Skin of body (tissue), 2 donors: ENCODE measurements around the gene SNX33. TPM values are rescaled to one million over a fixed set of nuclear protein-coding genes. Genes with fewer than 3 reads are reported as not detected.
A peak's percentile ranks its signal among the peaks of the same experiment; 100 is the strongest.
"Not testable (repeated sequence)": the region's sequence is repeated elsewhere in the genome, so short reads cannot be mapped to it uniquely, and the experiment has no call there.

Source experiments
- DNase-seq: peaks from one replicate; lab custom pipeline; 2025; lab: John Stamatoyannopoulos, UW
- total RNA-seq: library from RNA; depleted of rRNA; stranded (reverse); fragments of >200 nt; gene quantifications from one replicate; pipeline ENCODE4 v1.2.3, GENCODE V29; 2014

The SNX33 gene
- total RNA-seq, 1 donor from 2014 or later: 13.2 TPM

- no peak for DNase-seq
These were observed 15.3 kb downstream of the SNX33 start for GRCh38 chr15:75662823-75663519.

GRCh38 chr15:75663931-75664421 is 16.3 kb downstream of the SNX33 start:
- no peak for DNase-seq

- DNase-seq: peak; percentile 98
These were observed 19.2 kb downstream of the SNX33 start for GRCh38 chr15:75666823-75667501.

- DNase-seq: no peak
These were observed 21.6 kb downstream of the SNX33 start for GRCh38 chr15:75669191-75669878.

- DNase-seq: no peak
These were observed 22.1 kb downstream of the SNX33 start for GRCh38 chr15:75669879-75670212.

- DNase-seq: no peak
These were observed 24.3 kb downstream of the SNX33 start for GRCh38 chr15:75671730-75672602.

- DNase-seq: peak; percentile 76
These were observed 25.1 kb downstream of the SNX33 start for GRCh38 chr15:75672646-75673425.

GRCh38 chr15:75673426-75674235 is 25.9 kb downstream of the SNX33 start:
- DNase-seq: peak; percentile 76

- DNase-seq: no peak
These were observed 26.7 kb downstream of the SNX33 start for GRCh38 chr15:75674366-75674765.

GRCh38 chr15:75675579-75676404 is 28.1 kb downstream of the SNX33 start:
- no peak for DNase-seq

- no peak for DNase-seq
These were observed 29.2 kb downstream of the SNX33 start for GRCh38 chr15:75676688-75677464.

- no peak for DNase-seq
These were observed 30.0 kb downstream of the SNX33 start for GRCh38 chr15:75677465-75678323.

GRCh38 chr15:75678324-75678690 is 30.6 kb downstream of the SNX33 start:
- DNase-seq: not testable (repeated sequence)

- no peak for DNase-seq
These were observed 32.5 kb downstream of the SNX33 start for GRCh38 chr15:75680007-75680789.

GRCh38 chr15:75682181-75683135 is 34.7 kb downstream of the SNX33 start:
- no peak for DNase-seq
